Trophoblast cell (in vitro differentiated cells and primary cell): ENCODE measurements around the gene CFAP52.
"Not testable (repeated sequence)": the region's sequence is repeated elsewhere in the genome, so short reads cannot be mapped to it uniquely, and the experiment has no call there.

Experiments used
- DNase-seq, 2 donors: peaks; one replicate each; pipeline ENCODE4 v3.0.0-alpha.2; 2016
- H2AFZ ChIP-seq: 2 replicates; pipeline ENCODE4 v1.6.1; 2013; ENCODE audit warnings: low read length, moderate library complexity, mild to moderate bottlenecking; ENCODE audit not compliant: insufficient read depth, poor library complexity
- H2AK5ac ChIP-seq: 2 replicates; pipeline ENCODE4 v1.6.1; 2013; ENCODE audit warnings: mild to moderate bottlenecking, low read length
- H2BK120ac ChIP-seq: 2 replicates; pipeline ENCODE4 v1.6.1; 2013; ENCODE audit warnings: low read length, mild to moderate bottlenecking, moderate library complexity; ENCODE audit not compliant: insufficient read depth, poor library complexity
- H2BK12ac ChIP-seq: 2 replicates; pipeline ENCODE4 v1.6.1; 2013; ENCODE audit warnings: mild to moderate bottlenecking, low read length, moderate library complexity
- H2BK5ac ChIP-seq: 2 replicates; pipeline ENCODE4 v1.6.1; 2013; ENCODE audit warnings: low read length, low read depth, moderate library complexity, mild to moderate bottlenecking; ENCODE audit not compliant: poor library complexity
- H3K14ac ChIP-seq: 2 replicates; pipeline ENCODE4 v1.6.1; 2013; ENCODE audit warnings: mild to moderate bottlenecking, low read length
- H3K18ac ChIP-seq: 2 replicates; pipeline ENCODE4 v1.6.1; 2013; ENCODE audit warnings: mild to moderate bottlenecking, low read length
- H3K23ac ChIP-seq: 2 replicates; pipeline ENCODE4 v1.6.1; 2013; ENCODE audit warnings: low read length
- H3K27ac ChIP-seq: 2 replicates; pipeline ENCODE4 v1.5.1; 2013; ENCODE audit warnings: low read depth, mild to moderate bottlenecking, inconsistent platforms, low read length, moderate library complexity
- H3K27me3 ChIP-seq: 2 replicates; pipeline ENCODE4 v1.6.1; 2013; ENCODE audit warnings: inconsistent platforms, mild to moderate bottlenecking, low read length, moderate library complexity; ENCODE audit not compliant: insufficient read depth
- H3K36me3 ChIP-seq, 2 experiments: 1 replicate in 1 of 2; 2 replicates in 1 of 2; pipeline ENCODE4 v1.6.1; 2013; ENCODE audit warnings: low read length in 2 of 2, mild to moderate bottlenecking in 2 of 2, moderate library complexity in 1 of 2; ENCODE audit not compliant: insufficient read depth in 2 of 2, control insufficient read depth in 1 of 2
- H3K4ac ChIP-seq: 2 replicates; pipeline ENCODE4 v1.6.1; 2013; ENCODE audit warnings: low read depth, mild to moderate bottlenecking, low read length, moderate library complexity
- H3K4me1 ChIP-seq, 2 experiments: 1 replicate in 1 of 2; 2 replicates in 1 of 2; pipeline ENCODE4 v1.6.1; 2013; ENCODE audit warnings: low read length in 2 of 2, mild to moderate bottlenecking in 2 of 2, moderate library complexity in 1 of 2; ENCODE audit not compliant: insufficient read depth in 2 of 2, control insufficient read depth in 1 of 2
- H3K4me2 ChIP-seq: 2 replicates; pipeline ENCODE4 v1.6.1; 2013; ENCODE audit warnings: inconsistent platforms, mild to moderate bottlenecking, low read length, moderate library complexity
- H3K4me3 ChIP-seq: 2 replicates; pipeline ENCODE4 v1.5.1; 2013; ENCODE audit warnings: mild to moderate bottlenecking, low read depth, low read length, inconsistent platforms
- H3K79me1 ChIP-seq: one replicate; pipeline ENCODE4 v1.6.1; 2013; ENCODE audit warnings: low read length
- H3K79me2 ChIP-seq: 2 replicates; pipeline ENCODE4 v1.6.1; 2013; ENCODE audit warnings: low read length, mild to moderate bottlenecking; ENCODE audit not compliant: control insufficient read depth, insufficient read depth, poor library complexity
- H3K9ac ChIP-seq: 2 replicates; pipeline ENCODE4 v1.6.1; 2013; ENCODE audit warnings: mild to moderate bottlenecking, low read length
- H3K9me3 ChIP-seq: 2 replicates; pipeline ENCODE4 v1.6.1; 2013; ENCODE audit warnings: low read depth, mild to moderate bottlenecking, control low read depth, inconsistent platforms, low read length; ENCODE audit not compliant: insufficient read depth
- H4K12ac ChIP-seq: 2 replicates; pipeline ENCODE4 v1.6.1; 2013; ENCODE audit warnings: low read depth, mild to moderate bottlenecking, low read length, moderate library complexity
- H4K8ac ChIP-seq: 2 replicates; pipeline ENCODE4 v1.6.1; 2013; ENCODE audit warnings: low read depth, mild to moderate bottlenecking, low read length, moderate library complexity
- H4K91ac ChIP-seq: one replicate; pipeline ENCODE4 v1.6.1; 2013; ENCODE audit warnings: low read depth, mild to moderate bottlenecking, low read length, moderate library complexity
- WGBS: extraction: QIAGEN DNeasy Blood & Tissue Kit; methylation state at CpG from one replicate; pipeline ENCODE4 v1.1.7; 2013; ENCODE audit warnings: missing lambda C conversion rate; ENCODE audit not compliant: insufficient read length, insufficient coverage; ENCODE audit errors: extremely low coverage; 5-methylcytosine and 5-hydroxymethylcytosine counted together

The CFAP52 gene

DNA sequence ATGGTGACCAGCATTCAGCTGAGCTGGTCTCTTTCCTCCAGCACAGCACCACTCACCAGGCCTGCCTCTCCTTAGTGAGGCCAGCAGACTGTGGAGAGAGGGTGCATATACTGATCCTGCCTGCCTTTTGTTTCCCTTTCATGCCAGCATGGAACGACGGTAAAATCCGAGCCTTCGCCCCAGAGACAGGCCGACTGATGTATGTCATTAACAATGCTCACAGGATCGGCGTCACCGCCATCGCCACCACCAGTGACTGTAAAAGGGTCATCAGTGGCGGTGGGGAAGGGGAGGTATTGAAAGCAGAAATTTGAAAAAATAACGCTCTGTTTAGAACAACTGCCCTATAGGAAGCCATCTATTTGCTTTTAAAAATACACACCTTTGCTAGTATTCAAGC lies 56.3 kb downstream of the CFAP52 start:
- no peak overlapping the region for H4K91ac ChIP-seq
- no peak overlapping the region for H3K4me3 ChIP-seq
- no peak overlapping the region for H4K12ac ChIP-seq
- H3K18ac ChIP-seq, result no peak overlapping the region
- H3K36me3 ChIP-seq, result no peaks in the 10 kb centered on the region
- WGBS, result no CpG with 5 or more reads among the region's 11 CpGs
- H3K4me1 ChIP-seq, result no peaks in the 10 kb centered on the region
- H2AFZ ChIP-seq, result no peak overlapping the region
- no peak for DNase-seq
- H2AK5ac ChIP-seq, result no peak overlapping the region
- no peaks in the 10 kb centered on the region for H3K27me3 ChIP-seq
- H3K9ac ChIP-seq, result no peak overlapping the region
- no peak overlapping the region for H3K27ac ChIP-seq
- no peaks in the 10 kb centered on the region for H3K79me2 ChIP-seq
- H2BK12ac ChIP-seq, result no peak overlapping the region
- no peaks in the 10 kb centered on the region for H3K9me3 ChIP-seq
- no peaks in the 10 kb centered on the region for H3K79me1 ChIP-seq
- H3K4me2 ChIP-seq, result no peak overlapping the region
- H4K8ac ChIP-seq, result no peak overlapping the region
- H3K23ac ChIP-seq, result no peak overlapping the region
- H3K4ac ChIP-seq, result no peak overlapping the region
- H2BK5ac ChIP-seq, result no peak overlapping the region
- no peak overlapping the region for H2BK120ac ChIP-seq
- no peak overlapping the region for H3K14ac ChIP-seq

DNA sequence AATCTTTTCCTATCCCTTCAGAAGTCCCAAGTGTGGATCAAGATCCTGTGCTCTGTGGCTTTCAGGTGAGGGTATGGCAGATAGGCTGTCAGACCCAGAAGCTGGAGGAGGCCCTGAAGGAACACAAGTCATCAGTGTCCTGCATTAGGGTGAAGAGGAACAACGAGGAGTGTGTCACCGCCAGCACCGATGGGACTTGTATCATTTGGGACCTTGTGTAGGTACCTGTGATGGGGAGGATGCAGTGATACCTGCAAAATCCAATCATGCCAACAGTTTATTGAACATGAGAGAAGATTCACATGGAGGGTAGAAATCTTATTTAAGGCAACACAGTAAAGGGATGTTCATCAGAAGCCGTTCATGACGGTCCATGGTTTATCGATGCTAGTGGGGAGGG lies 58.9 kb downstream of the CFAP52 start:
- H3K27me3 ChIP-seq, result no peaks in the 10 kb centered on the region
- H3K4me1 ChIP-seq, result no peaks in the 10 kb centered on the region
- no peak for DNase-seq
- WGBS, result no CpG with 5 or more reads among the region's 6 CpGs
- no peak overlapping the region for H3K27ac ChIP-seq
- no peak overlapping the region for H2AK5ac ChIP-seq
- H3K9ac ChIP-seq, result no peak overlapping the region
- H3K4me3 ChIP-seq, result no peak overlapping the region
- no peaks in the 10 kb centered on the region for H3K79me1 ChIP-seq
- H3K4me2 ChIP-seq, result no peak overlapping the region
- no peak overlapping the region for H3K18ac ChIP-seq
- H2AFZ ChIP-seq, result no peak overlapping the region
- no peak overlapping the region for H4K12ac ChIP-seq
- H3K79me2 ChIP-seq, result no peaks in the 10 kb centered on the region
- no peaks in the 10 kb centered on the region for H3K36me3 ChIP-seq
- no peak overlapping the region for H2BK120ac ChIP-seq
- H3K4ac ChIP-seq, result no peak overlapping the region
- no peak overlapping the region for H3K14ac ChIP-seq
- H3K9me3 ChIP-seq, result no peaks in the 10 kb centered on the region
- H4K91ac ChIP-seq, result no peak overlapping the region
- no peak overlapping the region for H3K23ac ChIP-seq
- H2BK12ac ChIP-seq, result no peak overlapping the region
- H2BK5ac ChIP-seq, result no peak overlapping the region
- H4K8ac ChIP-seq, result no peak overlapping the region

DNA sequence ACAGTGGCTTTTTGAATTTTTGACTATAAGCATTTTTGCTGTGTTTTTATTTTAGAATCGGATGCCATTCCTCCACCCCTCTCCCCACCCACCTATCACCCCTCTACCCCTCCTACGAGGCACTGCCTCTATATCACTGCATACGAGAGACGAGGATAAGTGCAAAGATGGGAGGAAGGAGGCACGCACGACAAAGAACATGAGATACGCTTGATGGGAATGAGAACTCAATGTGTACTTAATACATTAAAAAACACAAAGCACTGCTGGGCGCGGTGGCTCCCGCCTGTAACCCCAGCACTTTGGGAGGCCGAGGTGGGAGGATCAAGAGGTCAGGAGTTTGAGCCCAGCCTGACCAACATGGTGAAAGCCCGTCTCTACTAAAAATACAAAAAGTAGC lies 60.1 kb downstream of the CFAP52 start:
- Histone ChIP-seq H3K27ac (no peak overlapping the region), H3K9ac (no peak overlapping the region), H4K91ac (no peak overlapping the region), H3K79me1 (no peaks in the 10 kb centered on the region), H3K4me2 (no peak overlapping the region), H3K4me3 (no peak overlapping the region), H4K12ac (no peak overlapping the region), H3K36me3 (no peaks in the 10 kb centered on the region), H3K4ac (no peak overlapping the region), H2BK12ac (no peak overlapping the region), H3K14ac (no peak overlapping the region), H3K18ac (no peak overlapping the region), H3K4me1 (no peaks in the 10 kb centered on the region), H2BK5ac (no peak overlapping the region), H3K79me2 (no peaks in the 10 kb centered on the region), H2AFZ (no peak overlapping the region), H2BK120ac (no peak overlapping the region), H3K27me3 (no peaks in the 10 kb centered on the region), H3K23ac (no peak overlapping the region), H2AK5ac (no peak overlapping the region), H3K9me3 (no peaks in the 10 kb centered on the region), H4K8ac (no peak overlapping the region)
- no CpG with 5 or more reads among the region's 12 CpGs for WGBS
- DNase-seq, result no peak

DNA sequence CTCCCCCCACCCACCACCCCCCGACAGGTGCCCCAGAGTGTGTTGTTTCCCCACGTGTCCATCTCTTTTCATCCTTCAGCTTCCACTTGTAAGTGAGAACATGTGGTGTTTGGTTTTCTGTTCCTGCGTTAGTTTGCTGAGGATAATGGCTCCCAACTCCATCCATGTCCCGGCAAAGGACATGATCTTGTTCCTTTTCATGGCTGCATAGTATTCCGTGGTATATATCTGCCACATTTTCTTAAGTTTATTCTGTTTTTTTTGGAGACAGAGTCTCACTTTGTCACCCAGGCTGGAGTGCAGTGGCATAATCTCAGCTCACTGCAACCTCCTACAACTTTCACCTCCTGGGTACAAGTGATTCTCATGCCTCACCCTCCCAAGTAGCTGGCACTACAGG lies 63.9 kb downstream of the CFAP52 start:
- H3K9ac ChIP-seq, H2BK120ac ChIP-seq, H2BK12ac ChIP-seq, H3K4me3 ChIP-seq, H3K4ac ChIP-seq, H4K12ac ChIP-seq, H3K14ac ChIP-seq, H3K18ac ChIP-seq, H3K4me2 ChIP-seq, H2AK5ac ChIP-seq, H3K36me3 ChIP-seq, H3K27me3 ChIP-seq, H3K23ac ChIP-seq, H3K79me2 ChIP-seq, H2AFZ ChIP-seq, H4K8ac ChIP-seq, DNase-seq, H2BK5ac ChIP-seq, H3K4me1 ChIP-seq, H3K27ac ChIP-seq, H4K91ac ChIP-seq, H3K79me1 ChIP-seq, H3K9me3 ChIP-seq: not testable (repeated sequence)
- WGBS, result no CpG with 5 or more reads among the region's 5 CpGs
